Heart right ventricle (tissue), 16 donors: ENCODE measurements around the gene CFHR4. TPM values are rescaled to one million over a fixed set of nuclear protein-coding genes. Genes with fewer than 3 reads are reported as not detected.
"Not testable (repeated sequence)": the region's sequence is repeated elsewhere in the genome, so short reads cannot be mapped to it uniquely, and the experiment has no call there.

Source experiments
- ATAC-seq, 8 donors: fragments of 200-7000 bp; cut with Tn5 transposase; one replicate each; pipeline ENCODE4 v1.9.1; 2020; ENCODE audit warnings: mild to moderate bottlenecking in 8 of 8, moderate library complexity in 8 of 8, moderate number of reproducible peaks in 1 of 8
- DNase-seq, 2 donors: peaks; one replicate each; pipeline ENCODE4 v3.0.0-alpha.2; 2020
- H3K27ac ChIP-seq, 10 donors: fragments of 200-600 bp; sonication (generic) in 2 of 10; one replicate each; pipeline versions ENCODE4 v1.5.0 to v1.8.0; 2020 to 2022; ENCODE audit warnings: mild to moderate bottlenecking in 3 of 10
- H3K27me3 ChIP-seq, 7 donors: fragments of 200-600 bp; one replicate each; pipeline ENCODE4 v1.8.0; 2021 to 2022; ENCODE audit warnings: mild to moderate bottlenecking in 2 of 7
- H3K36me3 ChIP-seq, 9 donors: fragments of 200-600 bp; sonication (generic) in 1 of 9; one replicate each; pipeline versions ENCODE4 v1.5.0 to v1.8.0; 2020 to 2022; ENCODE audit warnings: mild to moderate bottlenecking in 2 of 9
- H3K4me1 ChIP-seq, 9 donors: fragments of 200-600 bp; sonication (generic) in 1 of 9; one replicate each; pipeline versions ENCODE4 v1.5.0 to v1.8.0; 2020 to 2022; ENCODE audit warnings: mild to moderate bottlenecking in 4 of 9
- H3K4me3 ChIP-seq, 10 donors: fragments of 200-600 bp; sonication (generic) in 2 of 10; one replicate each; pipeline versions ENCODE4 v1.5.0 to v1.8.0; 2020 to 2022; ENCODE audit warnings: mild to moderate bottlenecking in 7 of 10, moderate library complexity in 2 of 10
- H3K9me3 ChIP-seq, 11 donors: fragments of 200-600 bp in 10 of 11; sonication (generic) in 2 of 11; one replicate each; pipeline versions ENCODE4 v1.5.0 to v1.8.0; 2013 to 2022; ENCODE audit warnings: mild to moderate bottlenecking in 2 of 11, control low read depth in 1 of 11, moderate library complexity in 1 of 11
- CTCF ChIP-seq, 9 donors: fragments of 200-600 bp; sonication (generic) in 2 of 9; IDR thresholded peaks; one replicate each; pipeline versions ENCODE4 v1.5.0 to v1.8.0; 2021 to 2022; ENCODE audit warnings: antibody characterized with exemption in 9 of 9, mild to moderate bottlenecking in 5 of 9, moderate library complexity in 1 of 9
- WGBS, 2 donors: extraction: QIAGEN DNeasy Blood & Tissue Kit; methylation state at CpG; one replicate each; pipeline ENCODE4 v1.1.7; 2013; ENCODE audit warnings: inconsistent platforms in 1 of 2; 5-methylcytosine and 5-hydroxymethylcytosine counted together
- intact Hi-C, 10 donors: fragments of 100-400 bp; cut with DNase I; formaldehyde crosslinking; loops; one replicate each; pipeline versions ENCODE4 v1.11.1 to v1.14.2; 2022
- polyA plus RNA-seq, 2 donors: library from polyadenylated mRNA; stranded (reverse); fragments of 200-250 nt; gene quantifications; one replicate each; pipeline ENCODE4 v1.2.3, GENCODE V29; 2013
- total RNA-seq, 10 donors: library from RNA; stranded (reverse); fragmentation: NEBNext Ultra II Directional in 3 of 10; extraction: Animal tissue kit (Norgen Biotek cat#: 25700) in 3 of 10; gene quantifications; one replicate each; pipeline versions ENCODE4 v1.2.1 to v1.2.4, GENCODE V29; 2021 to 2023
- donor health status: Arrhythmogenic right ventricular cardiomyopathy.
- donor health status: ischemic (EF 13 %, LVEDD 7.1; RV severe dilation, severe dysfunction).
- donor health status: healthy with polysubstance abuse.
- donor health status: DM: no; HTN: yes; CAD: no.
- donor health status: DM: no; HTN: no; CAD: no.
- donor health status: ischemic (EF 25% LVEDD 6.9; RV normal size, moderate dysfunction).
- donor health status: ischemic (EF 25% LVEDD 5.7; RV mildly dilated, moderate dysfunction).
- donor health status: healthy.
- donor health status: DM: yes; HTN: yes; CAD: no.
- donor health status: Ischemic cardiomyopathy.
- donor health status: ischemic (EF 35%, LVEDD 5.7; RV mildly dilated, moderate dysfunction).
- donor health status: nonischemic (EF 11% LVEDD 7.7; RV severe dilation, severe dysfunction).
- donor health status: DM: yes; HTN: yes; CAD: no.
- donor health status: PGD.
- donor health status: ischemic (EF 29% LVEDD 5.4; RV normal size, mild dysfunction).
- donor health status: nonischemic (EF 23%, LVEDD 6.1; RV moderate dilation, normal function).

CFHR4 gene
- total and polyA plus RNA-seq, 12 donors = not detected

- 95 to 99% methylated on average over 2 of the region's 2 CpGs for WGBS, 2 donors
- Histone ChIP-seq H3K4me3 (no peak overlapping the region), H3K27ac (no peak overlapping the region), H3K27me3 (no peaks in the 10 kb centered on the region), H3K9me3 (no peaks in the 10 kb centered on the region), H3K36me3 (no peaks in the 10 kb centered on the region), H3K4me1 (no peaks in the 10 kb centered on the region)
- no peak for DNase-seq
- ATAC-seq = no peak
- intact Hi-C loops = no loop called here
- TF ChIP-seq CTCF (IDR thresholded peaks at IDR 0.05) = no peak
Observed at GRCh38 chr1:196910215-196910614, 22.4 kb downstream of the CFHR4 start.

- DNase-seq, H3K4me1 ChIP-seq, H3K9me3 ChIP-seq, ATAC-seq, intact Hi-C loops, H3K4me3 ChIP-seq, H3K27ac ChIP-seq, H3K36me3 ChIP-seq, H3K27me3 ChIP-seq: not testable (repeated sequence)
- WGBS, 2 donors = 48 to 59% methylated on average over 5 of the region's 5 CpGs
Observed at GRCh38 chr1:196912283-196912682, 24.4 kb downstream of the CFHR4 start.

GRCh38 chr1:196926839-196927238, 39.0 kb downstream of the CFHR4 start:
- WGBS, 2 donors = 57 to 71% methylated on average over 1 of the region's 1 CpG
- H3K27ac ChIP-seq, intact Hi-C loops, H3K27me3 ChIP-seq, DNase-seq, ATAC-seq, H3K9me3 ChIP-seq, H3K36me3 ChIP-seq, H3K4me1 ChIP-seq, H3K4me3 ChIP-seq: not testable (repeated sequence)

- H3K4me1 ChIP-seq, DNase-seq, intact Hi-C loops, H3K4me3 ChIP-seq, H3K36me3 ChIP-seq, H3K9me3 ChIP-seq, H3K27ac ChIP-seq, ATAC-seq, H3K27me3 ChIP-seq: not testable (repeated sequence)
- 85 to 89% methylated on average over 2 of the region's 2 CpGs for WGBS, 2 donors
Observed at GRCh38 chr1:196932853-196933252, 45.0 kb downstream of the CFHR4 start.

- Histone ChIP-seq H3K4me3 (no peak overlapping the region), H3K36me3 (no peaks in the 10 kb centered on the region), H3K4me1 (no peaks in the 10 kb centered on the region), H3K27ac (no peak overlapping the region), H3K9me3 (no peaks in the 10 kb centered on the region), H3K27me3 (no peaks in the 10 kb centered on the region)
- no peak for TF ChIP-seq CTCF (IDR thresholded peaks at IDR 0.05)
- no peak for ATAC-seq
- 88 to 93% methylated on average over 32 of the region's 32 CpGs for WGBS, 2 donors
- intact Hi-C loops = no loop called here
- DNase-seq = no peak
Observed at GRCh38 chr1:196933531-196934189, 45.8 kb downstream of the CFHR4 start.

GRCh38 chr1:196941474-196941873, 53.6 kb downstream of the CFHR4 start:
- 71 to 78% methylated on average over 6 of the region's 6 CpGs for WGBS, 2 donors
- H3K36me3 ChIP-seq, ATAC-seq, H3K9me3 ChIP-seq, H3K27me3 ChIP-seq, H3K27ac ChIP-seq, H3K4me3 ChIP-seq, H3K4me1 ChIP-seq, DNase-seq, intact Hi-C loops: not testable (repeated sequence)

- H3K4me1 ChIP-seq, H3K36me3 ChIP-seq, H3K4me3 ChIP-seq, ATAC-seq, intact Hi-C loops, H3K9me3 ChIP-seq, H3K27ac ChIP-seq, H3K27me3 ChIP-seq, DNase-seq: not testable (repeated sequence)
- no CpG with 5 or more reads among the region's 1 CpG for WGBS, 2 donors
Observed at GRCh38 chr1:196943568-196943967, 55.7 kb downstream of the CFHR4 start, which contains the start of gene CFHR2. TSS of gene CFHR2 (plus strand) at chr1:196943738. CDS start at chr1:196943881, 143 bp downstream.
